Subcutaneous preadipocyte (primary cell): ENCODE results near the gene KMT5B. TPM values are rescaled to one million over a fixed set of nuclear protein-coding genes. Genes with fewer than 3 reads are reported as not detected.

Experiments used
- total RNA-seq: library from RNA; depleted of rRNA; stranded (reverse); fragments of >200 nt; gene quantifications from 2 replicates; pipeline ENCODE4 v1.2.3, GENCODE V29; 2012

Gene KMT5B
- total RNA-seq: 14.7 and 17.2 TPM in 2 replicates

DNA sequence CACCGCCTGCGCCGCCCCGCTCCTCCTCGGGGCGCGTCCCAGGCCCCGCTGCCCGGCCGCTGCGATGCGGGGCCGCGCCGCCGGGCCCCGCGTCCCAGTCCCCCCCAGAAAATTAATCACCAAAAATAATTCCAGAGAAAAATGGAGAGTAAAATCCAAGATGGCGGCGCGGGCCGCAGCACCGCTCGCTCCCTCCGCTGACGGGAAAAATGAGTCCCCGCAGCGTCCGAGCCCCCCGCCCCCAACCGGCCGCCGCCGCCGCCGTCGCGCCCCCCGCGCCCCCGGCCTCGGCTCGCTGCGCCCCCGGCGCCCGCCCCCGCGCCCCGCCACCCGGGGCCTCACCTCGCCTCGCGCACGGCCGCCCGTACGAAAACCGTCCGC lies at the start of gene KMT5B:
Gene KMT5B, minus strand, starts transcription at position 162 of the 381 bp plus-strand sequence. CDS start 23,220 bp downstream, outside the sequence.

DNA sequence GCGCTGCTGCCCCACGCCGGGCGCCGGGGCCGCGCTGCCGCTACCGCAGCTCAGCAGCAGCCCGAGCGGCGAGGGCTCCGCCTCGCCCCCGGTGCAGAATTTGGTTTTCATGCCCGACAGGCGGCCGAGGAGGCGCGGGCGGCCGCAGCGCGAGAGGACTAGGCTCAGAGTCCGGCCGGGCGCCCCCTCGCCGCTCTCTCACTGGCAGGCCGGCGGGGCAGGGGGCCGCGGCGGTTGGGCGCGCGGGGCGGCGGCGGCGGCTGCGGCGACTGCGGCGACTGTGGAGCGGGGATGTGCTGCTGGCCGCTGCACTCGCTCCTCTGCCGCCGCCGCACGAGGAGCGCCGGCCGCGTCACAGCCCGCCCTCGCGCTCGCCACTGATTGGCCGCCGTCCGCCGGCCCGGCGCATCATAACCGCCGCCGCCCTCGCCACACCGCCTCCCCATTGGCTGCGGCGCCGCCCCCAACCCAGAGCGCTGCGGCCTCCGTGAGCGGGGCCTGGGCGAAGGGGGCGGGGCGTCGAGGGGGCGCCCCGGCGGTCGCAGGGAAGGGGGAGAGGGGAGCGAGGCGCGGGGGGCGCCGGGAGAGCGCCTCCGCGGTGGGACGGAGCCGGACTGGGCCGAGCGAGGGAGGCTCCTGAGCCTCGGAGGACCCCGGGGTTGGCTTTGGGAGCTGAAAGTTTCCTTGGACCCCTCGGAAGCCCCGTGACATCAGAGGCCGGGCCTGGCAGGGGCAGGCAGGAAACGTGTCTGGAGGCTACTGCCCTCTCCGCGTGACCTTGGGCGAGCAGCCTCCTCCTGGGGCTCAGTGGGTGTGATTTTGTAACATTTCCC lies 91.8 kb downstream of the KMT5B start, which contains the start of gene CHKA:
Gene CHKA, minus strand, starts transcription at position 322 of the 833 bp plus-strand sequence. Its CDS starts 211 bp downstream, at position 111.

Other genes with a start within 250 kb of the KMT5B start
- gene UNC93B1, start 209.2 kb downstream of the KMT5B start, total RNA-seq: 18.7 and 19.7 TPM in 2 replicates
- gene ALDH3B1, start 203.0 kb downstream of the KMT5B start, total RNA-seq: 28.7 and 33.1 TPM in 2 replicates
- gene NDUFS8, start 182.6 kb downstream of the KMT5B start, total RNA-seq: 94.4 and 108 TPM in 2 replicates
- gene TCIRG1, start 174.3 kb downstream of the KMT5B start, total RNA-seq: 128 and 176 TPM in 2 replicates
- 8.5 and 10.2 TPM in 2 replicates for gene CHKA, start 91.9 kb downstream of the KMT5B start, total RNA-seq
- gene C11orf24, start 58.7 kb upstream of the KMT5B start, total RNA-seq: 27.9 and 32.6 TPM in 2 replicates
- gene LRP5, start 99.3 kb upstream of the KMT5B start, total RNA-seq: 19.5 and 20.1 TPM in 2 replicates
- 109 and 145 TPM in 2 replicates for gene PPP6R3, start 247.5 kb upstream of the KMT5B start, total RNA-seq